ENCODE results near the gene MTMR1. TPM values are rescaled to one million over a fixed set of nuclear protein-coding genes. Genes with fewer than 3 reads are reported as not detected.

MTMR1 gene
- total RNA-seq, 4 donors from 2014 or later = 32.6 to 54.4 (median 38.4) TPM

GRCh38 chrX:150773117-150773516, 79.9 kb downstream of the MTMR1 start:
- DNase-seq (ENCODE audit: low spot score in 2 of 2) = no peak

DNA sequence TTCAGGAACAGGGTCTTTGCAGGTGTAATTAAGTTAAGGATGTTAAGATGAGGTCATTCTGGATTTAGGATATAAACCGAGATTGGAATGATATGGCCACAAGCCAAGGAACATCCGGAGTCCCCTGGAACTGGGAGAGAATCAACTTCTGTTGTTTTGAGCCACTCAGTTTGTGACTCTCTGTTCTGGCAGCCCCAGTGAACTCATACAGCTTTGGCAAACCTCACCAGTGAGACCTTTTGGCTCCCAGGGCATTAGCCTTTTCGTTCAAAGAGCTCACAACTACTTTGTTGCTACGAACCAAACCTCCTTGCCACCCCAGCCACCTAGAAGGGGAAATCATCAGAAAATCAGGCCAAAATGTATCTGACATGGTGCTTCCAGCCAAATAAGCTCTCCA, 80.4 kb downstream of the MTMR1 start:
- Histone ChIP-seq H3K27ac (no peak overlapping the region), H3K27me3 (no peaks in the 10 kb centered on the region), H3K36me3 (peaks cover 6% of the 10 kb centered on the region), H3K4me1 (peaks cover 11% of the 10 kb centered on the region), H3K9me3 (no peaks in the 10 kb centered on the region), H3K4me3 (no peak overlapping the region)
- TF ChIP-seq EP300 (IDR thresholded peaks at IDR 0.05) (no peak), POLR2A (IDR thresholded peaks at IDR 0.05) (no peak), POLR2AphosphoS5 (IDR thresholded peaks at IDR 0.05) (no peak)
- TF ChIP-seq, protein P1, sequence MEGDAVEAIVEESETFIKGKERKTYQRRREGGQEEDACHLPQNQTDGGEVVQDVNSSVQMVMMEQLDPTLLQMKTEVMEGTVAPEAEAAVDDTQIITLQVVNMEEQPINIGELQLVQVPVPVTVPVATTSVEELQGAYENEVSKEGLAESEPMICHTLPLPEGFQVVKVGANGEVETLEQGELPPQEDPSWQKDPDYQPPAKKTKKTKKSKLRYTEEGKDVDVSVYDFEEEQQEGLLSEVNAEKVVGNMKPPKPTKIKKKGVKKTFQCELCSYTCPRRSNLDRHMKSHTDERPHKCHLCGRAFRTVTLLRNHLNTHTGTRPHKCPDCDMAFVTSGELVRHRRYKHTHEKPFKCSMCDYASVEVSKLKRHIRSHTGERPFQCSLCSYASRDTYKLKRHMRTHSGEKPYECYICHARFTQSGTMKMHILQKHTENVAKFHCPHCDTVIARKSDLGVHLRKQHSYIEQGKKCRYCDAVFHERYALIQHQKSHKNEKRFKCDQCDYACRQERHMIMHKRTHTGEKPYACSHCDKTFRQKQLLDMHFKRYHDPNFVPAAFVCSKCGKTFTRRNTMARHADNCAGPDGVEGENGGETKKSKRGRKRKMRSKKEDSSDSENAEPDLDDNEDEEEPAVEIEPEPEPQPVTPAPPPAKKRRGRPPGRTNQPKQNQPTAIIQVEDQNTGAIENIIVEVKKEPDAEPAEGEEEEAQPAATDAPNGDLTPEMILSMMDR (IDR thresholded peaks at IDR 0.05) = no peak
- no peak for DNase-seq (ENCODE audit: low spot score in 2 of 2)
- 78% methylated on average over 4 of the region's 4 CpGs for WGBS

More at GRCh38 chrX:150773117-150773516, 79.9 kb downstream of the MTMR1 start:
- Histone ChIP-seq H3K9me3 (no peaks in the 10 kb centered on the region), H3K36me3 (peaks cover 6% of the 10 kb centered on the region), H3K27me3 (no peaks in the 10 kb centered on the region), H3K27ac (no peak overlapping the region), H3K4me3 (no peak overlapping the region), H3K4me1 (peaks cover 11% of the 10 kb centered on the region)
- TF ChIP-seq POLR2AphosphoS5 (IDR thresholded peaks at IDR 0.05) (no peak), POLR2A (IDR thresholded peaks at IDR 0.05) (no peak), EP300 (IDR thresholded peaks at IDR 0.05) (no peak)
- TF ChIP-seq, protein P1 (IDR thresholded peaks at IDR 0.05) = no peak
- WGBS = 91% methylated on average over 8 of the region's 8 CpGs

DNA sequence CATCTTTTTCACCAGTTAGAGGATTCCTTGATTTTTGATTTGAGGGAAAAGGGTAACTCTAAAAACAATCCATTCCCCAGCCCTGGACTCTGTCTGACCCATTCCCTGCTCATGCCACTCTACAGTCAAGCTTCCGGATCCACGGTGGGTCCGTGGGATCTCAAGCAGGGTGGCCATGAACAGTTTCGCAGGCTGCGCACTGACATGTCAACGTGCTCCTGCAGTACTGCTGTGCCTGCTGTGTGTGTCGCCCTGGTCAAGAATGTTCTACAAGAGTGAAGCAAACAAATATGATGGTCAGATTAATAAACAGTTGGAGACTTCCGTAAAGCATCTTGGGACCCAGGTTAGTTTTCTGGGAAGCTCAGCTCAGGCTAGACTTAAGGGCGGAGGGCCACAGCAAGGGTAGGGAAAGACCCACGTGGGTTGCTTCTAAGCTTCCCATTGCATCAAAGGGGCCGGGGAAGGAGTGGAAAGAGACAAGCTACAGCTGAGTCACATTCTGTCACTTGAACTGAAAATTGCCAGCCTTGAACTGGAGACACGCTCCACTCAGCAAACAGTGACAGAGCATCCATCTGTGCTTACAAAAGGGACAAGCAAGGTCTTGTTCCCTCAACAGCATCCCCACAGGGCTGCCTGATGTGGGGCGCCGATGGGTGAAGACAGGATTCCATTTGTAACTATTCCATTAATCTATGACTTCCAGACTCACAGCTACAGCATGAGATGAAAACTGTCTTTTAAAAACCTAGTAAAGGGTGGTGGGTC, 81.8 kb downstream of the MTMR1 start:
- H3K9me3 ChIP-seq = no peaks in the 10 kb centered on the region
- TF ChIP-seq EP300 (IDR thresholded peaks at IDR 0.05) = no peak
- TF ChIP-seq, protein P1 (IDR thresholded peaks at IDR 0.05) = no peak
- TF ChIP-seq POLR2A (IDR thresholded peaks at IDR 0.05) = no peak
- TF ChIP-seq POLR2AphosphoS5 (IDR thresholded peaks at IDR 0.05) = no peak
- no peak overlapping the region for H3K4me3 ChIP-seq
- 88% methylated on average over 14 of the region's 14 CpGs for WGBS
- peaks cover 7% of the 10 kb centered on the region for H3K4me1 ChIP-seq
- H3K27me3 ChIP-seq = no peaks in the 10 kb centered on the region
- no peak for DNase-seq (ENCODE audit: low spot score in 2 of 2)
- no peak overlapping the region for H3K27ac ChIP-seq
- H3K36me3 ChIP-seq = peaks cover 6% of the 10 kb centered on the region

DNA sequence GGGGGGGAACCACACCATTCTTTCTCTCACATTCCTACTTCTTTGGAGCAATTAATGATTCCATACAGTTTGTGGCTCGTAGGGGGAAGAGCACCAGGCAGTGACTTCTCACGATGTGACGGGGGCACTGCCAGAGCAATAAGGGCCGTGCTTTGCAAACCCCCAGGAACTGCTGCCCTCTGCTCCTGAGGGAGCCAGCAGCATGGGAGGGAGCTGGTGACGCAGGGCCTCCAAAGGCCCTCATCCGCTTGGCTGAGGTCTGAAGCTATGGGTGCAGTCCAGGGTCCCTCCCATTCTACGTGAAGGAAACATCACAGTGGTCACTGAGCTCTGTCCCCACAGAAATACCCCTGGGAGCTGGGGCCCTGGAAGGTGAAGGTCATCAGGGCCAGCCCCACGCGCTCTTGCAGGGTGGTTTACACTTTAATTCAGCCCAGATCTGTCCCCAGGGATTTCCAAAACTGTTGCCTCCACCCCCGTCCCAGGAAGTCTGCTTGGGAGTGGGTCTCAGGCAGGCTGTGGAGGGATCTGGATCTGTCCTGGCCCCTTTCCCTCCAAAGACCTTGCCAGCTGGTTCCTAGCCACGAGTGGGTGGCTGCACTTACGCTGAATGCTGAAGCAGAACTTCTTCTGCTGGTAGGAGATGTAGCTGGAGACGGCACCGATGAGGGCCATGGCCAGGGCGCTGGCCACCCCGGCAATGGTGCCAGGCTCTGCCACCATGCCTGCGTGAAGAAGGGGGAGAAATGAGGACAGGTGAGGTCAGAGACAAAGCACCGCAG, 82.6 kb downstream of the MTMR1 start:
- peaks cover 6% of the 10 kb centered on the region for H3K36me3 ChIP-seq
- H3K9me3 ChIP-seq = no peaks in the 10 kb centered on the region
- H3K27ac ChIP-seq = no peak overlapping the region
- no peak for DNase-seq (ENCODE audit: low spot score in 2 of 2)
- 80% methylated on average over 9 of the region's 18 CpGs for WGBS
- TF ChIP-seq, protein P1 (IDR thresholded peaks at IDR 0.05) = no peak
- TF ChIP-seq POLR2AphosphoS5 (IDR thresholded peaks at IDR 0.05) (no peak), EP300 (IDR thresholded peaks at IDR 0.05) (no peak), POLR2A (IDR thresholded peaks at IDR 0.05) (no peak)
- no peak overlapping the region for H3K4me3 ChIP-seq
- H3K4me1 ChIP-seq = peaks cover 7% of the 10 kb centered on the region
- no peaks in the 10 kb centered on the region for H3K27me3 ChIP-seq
